ENCODE measurements around the gene ZBTB20.

ZBTB20 gene

DNA sequence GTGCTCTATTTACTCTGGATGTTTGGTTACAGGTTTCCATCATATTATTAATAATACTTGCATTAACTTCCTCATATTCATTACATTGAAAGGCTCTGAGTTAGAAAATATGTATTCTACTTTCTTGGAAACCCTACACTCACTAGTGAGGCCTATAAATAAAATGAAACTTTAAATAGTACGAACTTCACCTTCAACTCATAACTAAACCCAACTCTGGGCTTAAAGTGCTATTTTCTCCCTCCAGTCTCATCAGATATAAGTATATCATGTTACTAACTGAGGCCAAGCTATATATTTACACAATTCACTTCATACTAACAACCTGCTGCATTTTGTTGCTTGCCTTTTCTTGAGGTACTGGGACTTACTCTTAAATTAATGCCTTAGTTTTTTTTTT lies 546.5 kb downstream of the ZBTB20 start:
- Histone ChIP-seq H3K27ac (ENCODE audit: low read depth, low read length) (no peak overlapping the region), H3K4me1 (ENCODE audit: control insufficient read depth in 5 of 5, insufficient read depth in 5 of 5, low read length in 5 of 5) (peaks cover 0 to 10% (median 0%) of the 10 kb centered on the region in 5 donors), H3K36me3 (ENCODE audit: control insufficient read depth in 5 of 5, insufficient read depth in 5 of 5, low read length in 5 of 5) (peaks cover 0 to 5% (median 3%) of the 10 kb centered on the region in 5 donors), H3K9ac (ENCODE audit: low read length in 5 of 5) (no peak overlapping the region), H3K27me3 (ENCODE audit: control insufficient read depth in 5 of 5, insufficient read depth in 4 of 5, low read length in 5 of 5) (no peaks in the 10 kb centered on the region), H3K4me3 (ENCODE audit: low read depth in 1 of 5, low read length in 5 of 5) (no peak overlapping the region), H3K9me3 (ENCODE audit: control insufficient read depth in 5 of 5, low read length in 5 of 5) (no peaks in the 10 kb centered on the region)

- H3K4me3 ChIP-seq (ENCODE audit: low read depth in 1 of 5, low read length in 5 of 5): no peak overlapping the region
- no peak overlapping the region for H3K9ac ChIP-seq (ENCODE audit: low read length in 5 of 5)
- H3K9me3 ChIP-seq (ENCODE audit: control insufficient read depth in 5 of 5, low read length in 5 of 5): no peaks in the 10 kb centered on the region
- peaks cover 0 to 10% (median 0%) of the 10 kb centered on the region in 5 donors for H3K4me1 ChIP-seq (ENCODE audit: control insufficient read depth in 5 of 5, insufficient read depth in 5 of 5, low read length in 5 of 5)
- H3K27ac ChIP-seq (ENCODE audit: low read depth, low read length): no peak overlapping the region
- H3K27me3 ChIP-seq (ENCODE audit: control insufficient read depth in 5 of 5, insufficient read depth in 4 of 5, low read length in 5 of 5): no peaks in the 10 kb centered on the region
- H3K36me3 ChIP-seq (ENCODE audit: control insufficient read depth in 5 of 5, insufficient read depth in 5 of 5, low read length in 5 of 5): peaks cover 0 to 5% (median 3%) of the 10 kb centered on the region in 5 donors
These were observed 549.2 kb downstream of the ZBTB20 start for GRCh38 chr3:114597871-114598270.

GRCh38 chr3:114597012-114597411 lies 550.1 kb downstream of the ZBTB20 start:
- Histone ChIP-seq H3K4me3 (ENCODE audit: low read depth in 1 of 5, low read length in 5 of 5) (no peak overlapping the region), H3K9me3 (ENCODE audit: control insufficient read depth in 5 of 5, low read length in 5 of 5) (no peaks in the 10 kb centered on the region), H3K27ac (ENCODE audit: low read depth, low read length) (no peak overlapping the region), H3K9ac (ENCODE audit: low read length in 5 of 5) (no peak overlapping the region), H3K27me3 (ENCODE audit: control insufficient read depth in 5 of 5, insufficient read depth in 4 of 5, low read length in 5 of 5) (no peaks in the 10 kb centered on the region), H3K4me1 (ENCODE audit: control insufficient read depth in 5 of 5, insufficient read depth in 5 of 5, low read length in 5 of 5) (peaks cover 0 to 10% (median 0%) of the 10 kb centered on the region in 5 donors), H3K36me3 (ENCODE audit: control insufficient read depth in 5 of 5, insufficient read depth in 5 of 5, low read length in 5 of 5) (peaks cover 0 to 5% (median 3%) of the 10 kb centered on the region in 5 donors)

DNA sequence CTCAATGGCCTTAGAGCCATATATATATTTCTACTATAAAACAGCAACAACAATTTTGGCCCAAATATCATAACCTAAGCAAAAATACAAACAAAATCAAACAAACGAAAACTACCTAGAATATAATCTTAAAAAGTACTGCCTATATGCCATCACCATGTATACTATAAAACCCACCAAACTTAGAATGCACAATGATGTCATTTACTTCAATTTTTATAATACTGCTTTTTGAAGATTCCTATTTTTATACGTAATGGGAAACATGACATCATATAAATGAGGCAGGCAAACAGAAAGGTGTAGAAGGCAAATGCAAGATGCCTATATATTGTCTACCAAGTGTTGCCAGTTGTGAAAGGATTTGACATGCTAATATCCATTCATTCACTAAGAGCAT lies 550.9 kb downstream of the ZBTB20 start:
- H3K9ac ChIP-seq (ENCODE audit: low read length in 5 of 5): no peak overlapping the region
- no peak overlapping the region for H3K27ac ChIP-seq (ENCODE audit: low read depth, low read length)
- H3K27me3 ChIP-seq (ENCODE audit: control insufficient read depth in 5 of 5, insufficient read depth in 4 of 5, low read length in 5 of 5): no peaks in the 10 kb centered on the region
- no peak overlapping the region for H3K4me3 ChIP-seq (ENCODE audit: low read depth in 1 of 5, low read length in 5 of 5)
- H3K4me1 ChIP-seq (ENCODE audit: control insufficient read depth in 5 of 5, insufficient read depth in 5 of 5, low read length in 5 of 5): peaks cover 0 to 10% (median 0%) of the 10 kb centered on the region in 5 donors
- no peaks in the 10 kb centered on the region for H3K9me3 ChIP-seq (ENCODE audit: control insufficient read depth in 5 of 5, low read length in 5 of 5)
- H3K36me3 ChIP-seq (ENCODE audit: control insufficient read depth in 5 of 5, insufficient read depth in 5 of 5, low read length in 5 of 5): peaks cover 0 to 5% (median 3%) of the 10 kb centered on the region in 5 donors

DNA sequence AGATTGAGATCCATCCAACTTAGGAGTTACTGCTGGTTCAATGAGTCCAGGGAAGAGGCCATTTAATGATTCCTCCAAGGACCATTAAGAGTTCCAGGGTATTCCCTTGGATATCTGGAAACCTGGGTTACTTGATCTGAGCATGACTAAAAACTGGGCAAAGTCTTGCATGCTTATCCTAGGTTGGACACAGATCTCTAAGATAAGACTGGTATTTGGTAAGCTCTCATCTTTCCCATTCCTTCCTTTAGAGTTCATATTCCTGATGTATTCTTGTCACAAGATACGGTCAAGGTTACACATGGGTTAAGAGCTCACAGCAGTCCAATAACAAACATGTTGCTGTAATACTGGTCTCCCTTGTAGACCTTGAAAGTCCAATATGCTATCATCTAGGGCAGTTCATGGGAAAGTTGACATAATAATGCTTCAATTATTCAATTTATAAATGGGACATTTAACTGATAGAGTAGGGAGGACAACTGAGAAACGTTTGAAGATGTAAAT lies 551.5 kb downstream of the ZBTB20 start:
- H3K4me3 ChIP-seq (ENCODE audit: low read depth in 1 of 5, low read length in 5 of 5): no peak overlapping the region
- H3K27ac ChIP-seq (ENCODE audit: low read depth, low read length): no peak overlapping the region
- H3K4me1 ChIP-seq (ENCODE audit: control insufficient read depth in 5 of 5, insufficient read depth in 5 of 5, low read length in 5 of 5): peaks cover 0 to 10% (median 0%) of the 10 kb centered on the region in 5 donors

DNA sequence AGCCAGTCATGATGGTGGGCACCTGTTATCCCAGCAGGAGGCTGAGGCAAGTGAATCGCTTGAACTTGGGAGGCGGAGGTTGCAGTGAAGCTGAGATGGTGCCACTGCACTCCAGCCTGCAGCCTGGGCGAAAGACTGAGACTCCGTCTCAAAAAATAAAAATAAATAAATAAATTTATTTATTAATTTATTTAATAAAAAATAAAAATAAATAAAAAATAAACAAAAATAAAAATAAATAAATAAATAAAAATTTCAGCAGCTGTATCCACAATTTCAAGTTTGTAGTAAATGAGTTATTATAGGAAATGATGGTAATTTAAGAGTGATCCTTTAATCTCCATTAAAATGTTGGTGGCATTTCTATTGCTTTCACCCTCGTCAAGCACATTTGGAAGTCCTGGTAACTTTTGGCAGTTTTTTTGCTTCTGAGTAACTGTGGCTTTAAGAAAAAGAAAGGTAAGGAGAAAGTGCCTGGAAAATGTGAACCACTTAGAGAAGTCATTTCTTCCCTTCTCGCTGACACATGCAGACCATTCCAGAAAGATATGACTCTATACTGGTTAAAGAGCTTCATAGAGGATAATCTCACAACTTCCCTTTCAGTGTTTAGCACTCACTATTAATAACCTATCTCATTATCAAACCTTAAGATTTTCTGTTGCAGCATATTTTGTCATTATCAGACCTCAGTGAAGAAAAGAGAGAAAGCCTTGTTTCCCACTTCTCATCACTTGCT lies 556.6 kb downstream of the ZBTB20 start:
- Histone ChIP-seq H3K4me3 (ENCODE audit: low read depth in 1 of 5, low read length in 5 of 5) (no peak overlapping the region), H3K27ac (ENCODE audit: low read depth, low read length) (no peak overlapping the region), H3K9me3 (ENCODE audit: control insufficient read depth in 5 of 5, low read length in 5 of 5) (no peaks in the 10 kb centered on the region), H3K9ac (ENCODE audit: low read length in 5 of 5) (no peak overlapping the region), H3K27me3 (ENCODE audit: control insufficient read depth in 5 of 5, insufficient read depth in 4 of 5, low read length in 5 of 5) (no peaks in the 10 kb centered on the region), H3K4me1 (ENCODE audit: control insufficient read depth in 5 of 5, insufficient read depth in 5 of 5, low read length in 5 of 5) (no peaks in the 10 kb centered on the region), H3K36me3 (ENCODE audit: control insufficient read depth in 5 of 5, insufficient read depth in 5 of 5, low read length in 5 of 5) (peaks cover 0 to 3% (median 0%) of the 10 kb centered on the region in 5 donors)

More for the DNA sequence above, 551.5 kb downstream of the ZBTB20 start:
- Histone ChIP-seq H3K36me3 (ENCODE audit: control insufficient read depth in 5 of 5, insufficient read depth in 5 of 5, low read length in 5 of 5) (peaks cover 0 to 5% (median 3%) of the 10 kb centered on the region in 5 donors), H3K27me3 (ENCODE audit: control insufficient read depth in 5 of 5, insufficient read depth in 4 of 5, low read length in 5 of 5) (no peaks in the 10 kb centered on the region), H3K9ac (ENCODE audit: low read length in 5 of 5) (no peak overlapping the region), H3K9me3 (ENCODE audit: control insufficient read depth in 5 of 5, low read length in 5 of 5) (no peaks in the 10 kb centered on the region)

- Histone ChIP-seq H3K27me3 (ENCODE audit: control insufficient read depth in 5 of 5, insufficient read depth in 4 of 5, low read length in 5 of 5) (no peaks in the 10 kb centered on the region), H3K36me3 (ENCODE audit: control insufficient read depth in 5 of 5, insufficient read depth in 5 of 5, low read length in 5 of 5) (peaks cover 0 to 3% (median 0%) of the 10 kb centered on the region in 5 donors), H3K9me3 (ENCODE audit: control insufficient read depth in 5 of 5, low read length in 5 of 5) (no peaks in the 10 kb centered on the region), H3K27ac (ENCODE audit: low read depth, low read length) (no peak overlapping the region), H3K4me3 (ENCODE audit: low read depth in 1 of 5, low read length in 5 of 5) (no peak overlapping the region), H3K9ac (ENCODE audit: low read length in 5 of 5) (no peak overlapping the region), H3K4me1 (ENCODE audit: control insufficient read depth in 5 of 5, insufficient read depth in 5 of 5, low read length in 5 of 5) (peaks cover 0 to 9% (median 7%) of the 10 kb centered on the region in 5 donors)
These were observed 559.1 kb downstream of the ZBTB20 start for GRCh38 chr3:114587986-114588385.

- H3K27ac ChIP-seq (ENCODE audit: low read depth, low read length): no peak overlapping the region
- H3K4me1 ChIP-seq (ENCODE audit: control insufficient read depth in 5 of 5, insufficient read depth in 5 of 5, low read length in 5 of 5): peaks cover 0 to 9% (median 7%) of the 10 kb centered on the region in 5 donors
- peaks cover 0 to 3% (median 0%) of the 10 kb centered on the region in 5 donors for H3K36me3 ChIP-seq (ENCODE audit: control insufficient read depth in 5 of 5, insufficient read depth in 5 of 5, low read length in 5 of 5)
- no peak overlapping the region for H3K9ac ChIP-seq (ENCODE audit: low read length in 5 of 5)
- H3K27me3 ChIP-seq (ENCODE audit: control insufficient read depth in 5 of 5, insufficient read depth in 4 of 5, low read length in 5 of 5): no peaks in the 10 kb centered on the region
- no peaks in the 10 kb centered on the region for H3K9me3 ChIP-seq (ENCODE audit: control insufficient read depth in 5 of 5, low read length in 5 of 5)
- H3K4me3 ChIP-seq (ENCODE audit: low read depth in 1 of 5, low read length in 5 of 5): no peak overlapping the region
These were observed 561.0 kb downstream of the ZBTB20 start for GRCh38 chr3:114586119-114586518.

GRCh38 chr3:114585687-114586086 lies 561.4 kb downstream of the ZBTB20 start:
- Histone ChIP-seq H3K9ac (ENCODE audit: low read length in 5 of 5) (no peak overlapping the region), H3K36me3 (ENCODE audit: control insufficient read depth in 5 of 5, insufficient read depth in 5 of 5, low read length in 5 of 5) (peaks cover 0 to 3% (median 0%) of the 10 kb centered on the region in 5 donors), H3K9me3 (ENCODE audit: control insufficient read depth in 5 of 5, low read length in 5 of 5) (no peaks in the 10 kb centered on the region), H3K4me1 (ENCODE audit: control insufficient read depth in 5 of 5, insufficient read depth in 5 of 5, low read length in 5 of 5) (peaks cover 0 to 9% (median 7%) of the 10 kb centered on the region in 5 donors), H3K27ac (ENCODE audit: low read depth, low read length) (no peak overlapping the region), H3K27me3 (ENCODE audit: control insufficient read depth in 5 of 5, insufficient read depth in 4 of 5, low read length in 5 of 5) (no peaks in the 10 kb centered on the region), H3K4me3 (ENCODE audit: low read depth in 1 of 5, low read length in 5 of 5) (no peak overlapping the region)

GRCh38 chr3:114584734-114585371 lies 562.2 kb downstream of the ZBTB20 start:
- no peaks in the 10 kb centered on the region for H3K27me3 ChIP-seq (ENCODE audit: control insufficient read depth in 5 of 5, insufficient read depth in 4 of 5, low read length in 5 of 5)
- peak overlapping the region; percentile 45 for H3K27ac ChIP-seq (ENCODE audit: low read depth, low read length)
- H3K9me3 ChIP-seq (ENCODE audit: control insufficient read depth in 5 of 5, low read length in 5 of 5): peaks cover 0 to 2% (median 0%) of the 10 kb centered on the region in 5 donors
- H3K36me3 ChIP-seq (ENCODE audit: control insufficient read depth in 5 of 5, insufficient read depth in 5 of 5, low read length in 5 of 5): peaks cover 0 to 3% (median 0%) of the 10 kb centered on the region in 5 donors
- peak overlapping the region in 3 of 5 donors; percentile 8 to 51 (median 47) for H3K4me3 ChIP-seq (ENCODE audit: low read depth in 1 of 5, low read length in 5 of 5)
- peak overlapping the region; percentile 11 to 70 (median 42) for H3K9ac ChIP-seq (ENCODE audit: low read length in 5 of 5)
- peaks cover 0 to 9% (median 7%) of the 10 kb centered on the region in 5 donors for H3K4me1 ChIP-seq (ENCODE audit: control insufficient read depth in 5 of 5, insufficient read depth in 5 of 5, low read length in 5 of 5)
